GM19240 (cell line): ENCODE data around the gene TCAP.
A peak's percentile ranks its signal among the peaks of the same experiment; 100 is the strongest.
"Not testable (repeated sequence)": the region's sequence is repeated elsewhere in the genome, so short reads cannot be mapped to it uniquely, and the experiment has no call there.

ENCODE experiments used
- DNase-seq: peaks from one replicate; pipeline ENCODE4 v3.0.0; 2011; ENCODE audit warnings: low spot score; ENCODE audit not compliant: insufficient read length

TCAP gene

DNA sequence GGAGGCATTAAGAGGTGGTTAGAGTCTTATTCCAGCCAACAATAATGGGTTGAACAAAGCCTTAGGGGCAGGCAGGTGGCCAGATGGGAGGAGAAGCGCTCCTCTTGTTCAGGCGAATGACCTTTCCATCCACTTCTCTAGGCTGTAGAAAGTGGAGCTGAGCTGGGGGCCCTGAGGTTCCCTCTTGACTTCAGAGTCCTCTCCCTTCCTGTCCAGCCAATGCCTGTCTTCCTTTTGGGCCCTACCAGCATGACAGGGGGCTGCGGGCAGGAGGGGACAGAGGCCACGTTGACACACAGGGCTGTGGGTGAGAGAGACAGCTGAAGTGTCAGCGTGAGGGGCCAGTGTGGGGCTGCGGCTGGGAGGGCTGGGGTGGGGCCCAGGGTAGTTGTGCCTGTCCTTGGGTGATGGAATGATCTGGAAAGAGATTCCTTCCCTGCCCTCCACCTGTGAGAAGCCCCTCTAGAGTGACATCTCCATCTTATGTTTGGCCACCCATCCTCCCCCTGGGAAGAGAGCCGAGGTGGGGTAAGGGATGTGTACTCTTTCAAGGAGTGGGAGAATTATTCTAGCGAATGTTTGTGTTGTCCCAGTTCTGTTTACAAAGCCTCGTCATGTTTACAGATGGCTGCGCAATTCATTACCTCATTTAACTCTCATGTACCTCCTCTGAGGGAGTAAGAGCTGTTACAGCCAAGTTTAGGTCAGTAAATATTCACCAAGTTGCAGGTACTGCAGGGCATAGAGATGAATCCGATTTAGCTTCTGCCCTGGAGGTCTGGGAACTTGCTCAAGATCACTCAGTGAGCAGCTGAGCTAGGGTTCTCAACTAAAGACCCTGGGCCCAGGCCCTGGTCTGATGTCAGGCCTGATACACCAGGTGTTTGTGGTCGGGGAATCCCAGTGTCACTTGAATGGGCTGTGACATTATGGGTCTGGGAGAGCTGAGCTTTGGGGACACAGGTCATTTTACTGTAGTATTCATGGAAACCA is 38.0 kb downstream of the TCAP start:
- peak; percentile 55 for DNase-seq

DNA sequence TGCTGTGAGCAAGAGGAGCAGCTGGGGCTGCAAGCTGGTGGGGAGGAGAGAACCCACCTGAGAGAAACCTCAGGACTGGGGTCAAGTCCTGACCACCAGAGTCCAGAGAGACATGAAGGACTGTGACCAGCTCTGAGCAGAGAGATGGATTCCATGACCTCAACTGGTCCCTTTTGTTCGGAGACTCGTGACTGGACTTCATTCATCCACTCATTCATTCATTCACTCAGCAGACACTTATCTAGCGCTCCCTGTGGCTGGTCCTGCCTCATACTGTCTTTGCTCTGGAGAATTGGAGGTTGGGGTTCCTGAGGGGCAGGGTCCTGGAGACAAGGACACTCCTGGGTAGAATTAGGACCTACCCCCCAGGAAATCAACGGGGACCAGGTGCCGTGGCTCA is 38.8 kb downstream of the TCAP start:
- DNase-seq = no peak

DNA sequence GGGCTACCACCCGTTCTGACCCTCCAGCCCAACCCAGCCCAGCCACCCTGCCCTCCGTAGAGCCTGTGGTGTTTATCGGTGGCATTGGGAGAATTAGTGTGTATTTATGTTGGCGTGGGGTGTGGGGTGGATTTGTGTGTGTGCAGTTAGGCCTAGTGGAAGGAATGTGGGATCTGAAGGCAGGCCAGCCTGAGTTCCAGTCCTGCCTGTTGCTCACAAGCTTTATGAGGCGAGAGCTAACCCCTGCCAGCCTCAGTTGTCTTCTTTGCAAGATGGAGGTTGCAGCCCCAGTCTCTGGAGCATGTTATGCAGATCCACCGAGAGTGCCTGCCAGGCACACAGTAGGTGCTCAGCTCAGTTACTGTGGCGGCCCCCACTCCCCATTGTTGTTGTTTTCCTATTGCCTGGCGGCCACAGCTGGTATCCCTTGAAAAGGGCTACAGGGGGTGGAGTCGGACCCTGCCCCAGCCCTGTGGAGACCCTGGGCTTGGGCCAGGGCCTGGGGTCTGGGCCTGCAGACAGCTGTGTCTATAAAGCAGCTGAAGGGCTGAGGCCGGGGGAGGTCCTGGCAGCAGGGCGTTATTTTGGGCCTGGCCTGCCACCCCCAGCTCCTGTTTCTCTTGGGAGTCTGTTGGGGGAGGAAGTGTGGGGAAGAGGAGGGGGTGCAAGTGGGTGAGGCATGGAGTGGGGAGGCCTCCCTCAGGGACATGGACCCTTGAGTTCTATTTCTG is 39.8 kb downstream of the TCAP start:
- DNase-seq = no peak

DNA sequence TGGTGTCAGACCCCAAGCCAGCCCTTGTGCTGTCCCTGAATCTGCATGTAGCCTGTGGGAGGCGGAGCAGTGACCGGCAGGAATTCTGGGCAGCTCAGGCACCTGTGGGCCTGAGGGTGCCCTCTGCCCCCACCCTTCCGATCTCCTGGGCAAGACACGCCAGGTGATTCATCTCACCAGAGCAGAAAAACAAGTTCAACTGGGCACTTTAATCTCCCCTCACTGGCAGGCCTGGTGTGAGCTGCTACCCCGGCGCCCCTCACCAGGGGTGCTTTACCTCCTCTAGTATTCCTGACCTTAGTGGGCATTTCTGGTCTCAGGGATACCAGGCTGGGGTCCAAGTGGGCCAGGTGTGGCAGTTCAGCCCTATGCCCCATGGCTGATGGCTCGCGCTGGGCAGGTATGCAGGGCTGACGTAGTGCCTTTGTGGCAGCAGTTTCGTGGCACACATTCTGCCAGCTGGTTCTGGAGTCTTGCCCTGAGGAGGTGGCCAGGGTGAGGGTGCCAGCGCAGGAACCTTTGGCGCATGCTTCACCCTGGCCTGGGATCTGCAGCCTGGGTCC is 40.7 kb downstream of the TCAP start:
- DNase-seq = no peak

DNA sequence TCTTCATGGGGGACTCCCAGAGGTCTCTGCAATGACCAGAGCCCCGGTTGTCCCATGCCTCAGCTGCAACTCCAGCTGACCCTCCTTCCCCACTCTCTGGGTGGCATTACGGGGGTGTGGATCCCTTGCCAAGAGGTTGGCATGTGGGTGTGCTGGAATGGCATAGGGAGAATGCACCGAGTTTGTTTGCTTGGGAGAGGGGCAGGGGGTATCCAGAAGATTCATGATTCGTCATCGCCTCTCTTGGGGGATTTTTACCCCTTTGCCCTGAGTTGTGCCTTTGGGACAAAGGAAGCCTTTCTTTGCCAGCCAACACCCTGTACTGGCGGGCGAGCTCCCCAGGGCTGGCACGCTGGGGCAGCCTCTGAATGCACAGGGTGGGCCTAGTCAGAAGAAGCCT is 41.2 kb downstream of the TCAP start:
- no peak for DNase-seq

DNA sequence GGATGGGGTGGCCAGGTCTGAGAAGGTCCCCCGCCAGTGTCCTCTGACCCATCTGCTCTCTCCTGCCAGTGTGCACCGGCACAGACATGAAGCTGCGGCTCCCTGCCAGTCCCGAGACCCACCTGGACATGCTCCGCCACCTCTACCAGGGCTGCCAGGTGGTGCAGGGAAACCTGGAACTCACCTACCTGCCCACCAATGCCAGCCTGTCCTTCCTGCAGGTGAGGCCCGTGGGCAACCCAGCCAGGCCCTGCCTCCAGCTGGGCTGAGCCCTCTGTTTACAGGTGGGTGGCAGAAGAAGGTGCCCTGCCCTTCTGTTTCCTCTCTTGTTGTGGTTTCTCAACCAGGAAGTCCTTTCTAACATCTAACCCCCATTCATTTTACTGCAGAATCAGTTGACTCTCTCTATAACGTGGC is 41.8 kb downstream of the TCAP start:
- DNase-seq = no peak

DNA sequence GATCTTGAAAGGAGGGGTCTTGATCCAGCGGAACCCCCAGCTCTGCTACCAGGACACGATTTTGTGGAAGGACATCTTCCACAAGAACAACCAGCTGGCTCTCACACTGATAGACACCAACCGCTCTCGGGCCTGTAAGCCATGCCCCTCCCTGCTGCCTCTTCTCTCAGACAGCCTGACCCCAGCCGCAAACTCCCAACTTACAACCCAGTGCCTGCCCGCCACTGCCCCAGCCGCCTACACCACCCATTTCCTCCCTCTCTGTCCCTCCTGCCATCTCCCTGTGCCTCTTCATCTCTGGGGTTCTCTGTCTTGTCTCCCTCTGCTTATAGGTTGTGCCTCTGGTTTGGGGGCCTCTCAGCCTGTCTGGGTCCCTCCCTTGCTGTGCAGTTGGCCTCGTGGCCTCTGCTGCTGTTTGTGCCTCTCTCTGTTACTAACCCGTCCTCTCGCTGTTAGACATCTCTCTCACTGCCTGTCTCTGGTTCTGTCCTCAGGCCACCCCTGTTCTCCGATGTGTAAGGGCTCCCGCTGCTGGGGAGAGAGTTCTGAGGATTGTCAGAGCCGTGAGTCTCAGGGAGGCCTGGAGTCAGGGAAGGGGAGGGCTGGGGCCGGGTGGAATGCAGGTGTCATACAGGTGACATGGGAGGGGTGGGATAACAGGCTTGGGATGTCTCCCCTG is 44.3 kb downstream of the TCAP start:
- no peak for DNase-seq

DNA sequence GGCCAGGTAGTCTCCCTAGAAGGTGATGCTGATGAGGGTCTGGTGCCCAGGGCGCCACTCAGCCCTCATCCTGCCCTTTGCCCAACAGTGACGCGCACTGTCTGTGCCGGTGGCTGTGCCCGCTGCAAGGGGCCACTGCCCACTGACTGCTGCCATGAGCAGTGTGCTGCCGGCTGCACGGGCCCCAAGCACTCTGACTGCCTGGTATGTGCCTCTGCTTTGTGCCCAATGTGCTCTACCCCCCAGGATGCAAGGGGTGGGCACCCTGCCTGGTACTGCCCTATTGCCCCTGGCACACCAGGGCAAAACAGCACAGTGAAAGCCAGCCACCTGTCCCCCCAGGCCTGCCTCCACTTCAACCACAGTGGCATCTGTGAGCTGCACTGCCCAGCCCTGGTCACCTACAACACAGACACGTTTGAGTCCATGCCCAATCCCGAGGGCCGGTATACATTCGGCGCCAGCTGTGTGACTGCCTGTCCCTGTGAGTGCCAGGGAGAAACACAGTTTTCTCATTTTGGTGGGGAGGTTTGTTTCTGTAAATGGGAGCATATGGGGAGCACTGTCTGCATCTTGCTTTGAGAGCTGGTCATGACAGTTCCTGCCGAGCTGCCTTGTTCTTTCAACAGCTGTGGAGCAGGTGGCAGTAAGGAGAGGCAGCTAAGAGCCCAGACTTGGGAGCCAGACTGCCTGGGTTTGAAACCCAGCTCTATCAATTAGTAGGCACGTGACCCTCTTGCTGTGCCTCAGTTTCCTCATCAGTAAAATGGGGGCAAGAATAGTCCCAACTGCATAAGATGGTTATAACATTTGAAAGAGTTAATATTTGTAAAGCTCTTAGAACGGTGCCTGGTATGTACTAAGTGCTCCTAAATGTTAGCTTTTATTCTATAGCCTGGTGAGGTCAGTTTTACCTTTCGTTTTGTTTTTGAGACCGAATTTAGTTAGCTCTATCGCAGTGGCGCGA is 45.1 kb downstream of the TCAP start:
- DNase-seq = no peak

DNA sequence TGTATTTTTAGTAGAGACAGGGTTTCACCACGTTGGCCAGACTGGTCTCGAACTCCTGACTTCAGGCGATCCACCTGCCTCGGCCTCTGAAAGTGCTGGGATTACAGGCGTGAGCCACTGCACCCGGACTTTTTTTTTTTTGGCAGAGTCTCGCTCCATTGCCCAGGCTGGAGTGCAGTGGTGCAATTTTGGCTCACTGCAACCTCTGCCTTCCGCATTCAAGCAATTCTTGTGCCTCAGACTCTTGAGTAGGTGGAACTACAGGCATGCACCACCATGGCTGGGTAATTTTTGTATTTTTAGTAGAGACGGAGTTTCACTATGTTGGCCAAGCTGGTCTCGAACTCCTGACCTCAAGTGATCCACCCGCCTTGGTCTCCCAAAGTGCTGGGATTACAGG is 45.9 kb downstream of the TCAP start:
- not testable (repeated sequence) for DNase-seq

DNA sequence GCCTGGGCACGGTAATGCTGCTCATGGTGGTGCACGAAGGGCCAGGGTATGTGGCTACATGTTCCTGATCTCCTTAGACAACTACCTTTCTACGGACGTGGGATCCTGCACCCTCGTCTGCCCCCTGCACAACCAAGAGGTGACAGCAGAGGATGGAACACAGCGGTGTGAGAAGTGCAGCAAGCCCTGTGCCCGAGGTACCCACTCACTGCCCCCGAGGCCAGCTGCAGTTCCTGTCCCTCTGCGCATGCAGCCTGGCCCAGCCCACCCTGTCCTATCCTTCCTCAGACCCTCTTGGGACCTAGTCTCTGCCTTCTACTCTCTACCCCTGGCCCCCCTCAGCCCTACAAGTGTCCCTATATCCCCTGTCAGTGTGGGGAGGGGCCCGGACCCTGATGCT is 46.7 kb downstream of the TCAP start:
- no peak for DNase-seq

DNA sequence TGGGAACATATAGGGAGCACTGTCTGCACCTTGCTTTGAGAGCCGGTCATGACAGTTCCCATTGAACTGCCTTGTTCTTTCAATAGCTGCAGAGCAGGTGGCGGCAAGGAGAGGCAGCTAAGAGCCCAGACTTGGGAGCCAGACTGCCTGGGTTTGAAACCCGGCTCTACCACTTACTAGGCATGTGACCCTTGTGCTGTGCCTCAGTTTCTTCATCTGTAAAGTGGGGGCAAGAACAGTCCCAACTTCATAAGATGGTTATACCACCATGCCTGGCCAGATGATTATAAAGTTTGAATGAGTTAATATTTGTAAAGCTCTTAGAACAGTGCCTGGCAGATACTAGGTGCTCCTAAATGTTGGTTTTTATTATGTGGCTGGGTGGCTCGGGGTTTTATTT is 49.1 kb downstream of the TCAP start:
- DNase-seq = no peak

DNA sequence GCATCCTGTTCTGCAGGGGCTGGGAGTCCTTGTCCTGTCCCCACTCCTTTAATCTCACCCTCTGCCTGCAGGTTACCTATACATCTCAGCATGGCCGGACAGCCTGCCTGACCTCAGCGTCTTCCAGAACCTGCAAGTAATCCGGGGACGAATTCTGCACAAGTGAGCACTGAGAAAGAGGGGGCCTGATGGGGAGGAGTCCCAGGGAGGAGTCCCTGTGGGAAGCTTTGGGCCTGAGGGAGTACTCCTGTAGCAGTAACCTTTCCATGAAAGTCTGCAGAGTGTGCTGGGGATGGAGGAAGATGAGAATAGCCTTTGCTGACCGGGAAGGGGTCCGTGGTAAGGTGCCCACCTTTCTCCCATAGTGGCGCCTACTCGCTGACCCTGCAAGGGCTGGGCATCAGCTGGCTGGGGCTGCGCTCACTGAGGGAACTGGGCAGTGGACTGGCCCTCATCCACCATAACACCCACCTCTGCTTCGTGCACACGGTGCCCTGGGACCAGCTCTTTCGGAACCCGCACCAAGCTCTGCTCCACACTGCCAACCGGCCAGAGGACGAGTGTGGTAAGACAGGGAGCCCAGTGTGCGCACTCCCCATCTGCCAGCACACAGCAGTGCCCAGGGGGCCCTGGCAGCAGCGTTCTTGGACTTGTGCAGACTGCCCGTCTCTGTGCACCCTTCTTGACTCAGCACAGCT is 50.4 kb downstream of the TCAP start:
- DNase-seq = no peak
